MG63 (cell line): ENCODE data around the gene L3HYPDH. TPM values are rescaled to one million over a fixed set of nuclear protein-coding genes. Genes with fewer than 3 reads are reported as not detected.
A peak's percentile ranks its signal among the peaks of the same experiment; 100 is the strongest.
"Not testable (repeated sequence)": the region's sequence is repeated elsewhere in the genome, so short reads cannot be mapped to it uniquely, and the experiment has no call there.

Experiments
- DNase-seq: peaks from one replicate; pipeline ENCODE4 v3.0.0-alpha.2; 2020
- H3K27me3 ChIP-seq: fragments of 250-450 bp; sonication (Bioruptor Pico); 2 replicates; pipeline ENCODE4 v1.5.1; 2020; ENCODE audit warnings: mild to moderate bottlenecking, moderate library complexity
- H3K36me3 ChIP-seq: fragments of 250-450 bp; sonication (Bioruptor Pico); 2 replicates; pipeline ENCODE4 v1.5.1; 2020; ENCODE audit warnings: mild to moderate bottlenecking, moderate library complexity
- H3K4me3 ChIP-seq: fragments of 250-450 bp; sonication (Bioruptor Pico); 2 replicates; pipeline ENCODE4 v1.5.1; 2020; ENCODE audit warnings: mild to moderate bottlenecking, moderate library complexity
- H3K9me3 ChIP-seq: fragments of 250-450 bp; sonication (Bioruptor Pico); 2 replicates; pipeline ENCODE4 v1.5.1; 2020; ENCODE audit warnings: mild to moderate bottlenecking, moderate library complexity
- total RNA-seq: library from RNA; depleted of rRNA; stranded (reverse); fragments of >200 nt; shearing (Covaris generic); gene quantifications from 2 replicates; pipeline ENCODE4 v1.2.3, GENCODE V29; 2014; ENCODE audit warnings: low replicate concordance; rRNA removed

Gene L3HYPDH
- total RNA-seq, 1 experiment from 2014 or later: 22.3 TPM

GRCh38 chr14:59451849-59452248 lies 32.4 kb downstream of the L3HYPDH start:
- Histone ChIP-seq H3K4me3 (no peak overlapping the region), H3K9me3 (no peaks in the 10 kb centered on the region; the same call in 1 of the 2 replicates), H3K36me3 (peaks cover 25% of the 10 kb centered on the region), H3K27me3 (no peaks in the 10 kb centered on the region)
- no peak for DNase-seq

GRCh38 chr14:59450716-59451115 lies 33.5 kb downstream of the L3HYPDH start:
- H3K9me3 ChIP-seq: no peaks in the 10 kb centered on the region
- H3K27me3 ChIP-seq: no peaks in the 10 kb centered on the region
- DNase-seq: no peak
- no peak overlapping the region for H3K4me3 ChIP-seq
- peaks cover 15% of the 10 kb centered on the region for H3K36me3 ChIP-seq

GRCh38 chr14:59448673-59449072 lies 35.5 kb downstream of the L3HYPDH start:
- not testable (repeated sequence) for H3K4me3 ChIP-seq, H3K27me3 ChIP-seq, H3K9me3 ChIP-seq, H3K36me3 ChIP-seq, DNase-seq

GRCh38 chr14:59439256-59439965 lies 44.8 kb downstream of the L3HYPDH start:
- H3K27me3 ChIP-seq: no peaks in the 10 kb centered on the region
- H3K36me3 ChIP-seq: no peaks in the 10 kb centered on the region; the same call in 1 of the 2 replicates
- H3K4me3 ChIP-seq: no peak overlapping the region
- no peak for DNase-seq
- 0 out of 2 replicates have a peak, but pooled peaks cover 2% of the 10 kb centered on the region for H3K9me3 ChIP-seq

GRCh38 chr14:59438195-59438647 lies 46.0 kb downstream of the L3HYPDH start:
- no peak overlapping the region for H3K4me3 ChIP-seq
- H3K27me3 ChIP-seq: no peaks in the 10 kb centered on the region
- peak; percentile 29 for DNase-seq
- 0 out of 2 replicates have a peak, but pooled peaks cover 2% of the 10 kb centered on the region for H3K9me3 ChIP-seq
- H3K36me3 ChIP-seq: no peaks in the 10 kb centered on the region; the same call in 1 of the 2 replicates

GRCh38 chr14:59435987-59436386 lies 48.2 kb downstream of the L3HYPDH start:
- Histone ChIP-seq H3K27me3 (no peaks in the 10 kb centered on the region), H3K4me3 (no peak overlapping the region), H3K36me3 (no peaks in the 10 kb centered on the region; the same call in 1 of the 2 replicates), H3K9me3 (0 out of 2 replicates have a peak, but pooled peaks cover 2% of the 10 kb centered on the region)
- no peak for DNase-seq

- DNase-seq: no peak
Observed at GRCh38 chr14:59435101-59435500, 49.1 kb downstream of the L3HYPDH start.

GRCh38 chr14:59429790-59430189 lies 54.4 kb downstream of the L3HYPDH start:
- Histone ChIP-seq H3K9me3 (no peaks in the 10 kb centered on the region), H3K36me3 (no peaks in the 10 kb centered on the region)
- no peak for DNase-seq

More at GRCh38 chr14:59435101-59435500, 49.1 kb downstream of the L3HYPDH start:
- Histone ChIP-seq H3K9me3 (0 out of 2 replicates have a peak, but pooled peaks cover 2% of the 10 kb centered on the region), H3K27me3 (no peaks in the 10 kb centered on the region), H3K36me3 (no peaks in the 10 kb centered on the region; the same call in 1 of the 2 replicates), H3K4me3 (no peak overlapping the region)

GRCh38 chr14:59428581-59429012 lies 55.6 kb downstream of the L3HYPDH start:
- Histone ChIP-seq H3K9me3 (no peaks in the 10 kb centered on the region), H3K27me3 (no peaks in the 10 kb centered on the region), H3K36me3 (no peaks in the 10 kb centered on the region), H3K4me3 (no peak overlapping the region)
- DNase-seq: no peak

More at GRCh38 chr14:59429790-59430189, 54.4 kb downstream of the L3HYPDH start:
- Histone ChIP-seq H3K27me3 (no peaks in the 10 kb centered on the region), H3K4me3 (no peak overlapping the region)

- H3K36me3 ChIP-seq: no peaks in the 10 kb centered on the region
- H3K4me3 ChIP-seq: no peak overlapping the region
- H3K9me3 ChIP-seq: no peaks in the 10 kb centered on the region
- no peaks in the 10 kb centered on the region for H3K27me3 ChIP-seq
- DNase-seq: no peak
Observed at GRCh38 chr14:59427653-59428580, 56.3 kb downstream of the L3HYPDH start.

GRCh38 chr14:59425322-59425935 lies 58.8 kb downstream of the L3HYPDH start:
- no peaks in the 10 kb centered on the region for H3K9me3 ChIP-seq
- H3K4me3 ChIP-seq: no peak overlapping the region
- H3K27me3 ChIP-seq: no peaks in the 10 kb centered on the region
- no peak for DNase-seq
- no peaks in the 10 kb centered on the region for H3K36me3 ChIP-seq

- Histone ChIP-seq H3K9me3 (no peaks in the 10 kb centered on the region), H3K36me3 (no peaks in the 10 kb centered on the region), H3K4me3 (no peak overlapping the region), H3K27me3 (no peaks in the 10 kb centered on the region)
- DNase-seq: no peak
Observed at GRCh38 chr14:59424341-59425071, 59.7 kb downstream of the L3HYPDH start.

Other genes starting within 250 kb of the L3HYPDH start
- gene GPR135, start 19.0 kb downstream of the L3HYPDH start, total RNA-seq: 0.15 and 0.66 TPM in 2 replicates
- 47.3 and 49.5 TPM in 2 replicates for gene JKAMP, start 109 bp upstream of the L3HYPDH start, total RNA-seq
- gene CCDC175, start 92.4 kb upstream of the L3HYPDH start, total RNA-seq: not detected in 2 replicates